Measurements from ENCODE around the gene ACSS3.

GRCh38 chr12:81300454-81300853, 222.6 kb downstream of the ACSS3 start:
- TF ChIP-seq RAD21 (IDR thresholded peaks at IDR 0.05 in 1 of 2, conservative IDR thresholded peaks at IDR 0.05 in 1 of 2; ENCODE audit: low read depth in 2 of 2, low read length in 2 of 2) (no peak), SUZ12 (IDR thresholded peaks at IDR 0.05; ENCODE audit: low read length) (no peak), CTCF (IDR thresholded peaks at IDR 0.05; ENCODE audit: control extremely low read depth in 1 of 3, insufficient read depth in 1 of 3, low read depth in 1 of 3, low read length in 3 of 3) (no peak), MAFK (IDR thresholded peaks at IDR 0.05; ENCODE audit: low read depth, low read length) (no peak), NRF1 (IDR thresholded peaks at IDR 0.05; ENCODE audit: low read depth, low read length) (no peak), POLR2A (IDR thresholded peaks at IDR 0.05; ENCODE audit: control extremely low read depth in 1 of 2, low read depth in 2 of 2, low read length in 2 of 2) (no peak), EZH2 (IDR thresholded peaks at IDR 0.05; ENCODE audit: low read depth, low read length, severe bottlenecking) (no peak), EP300 (IDR thresholded peaks at IDR 0.05; ENCODE audit: borderline replicate concordance in 1 of 2, low read depth in 2 of 2, low read length in 2 of 2) (no peak), EGR1 (IDR thresholded peaks at IDR 0.05; ENCODE audit: borderline replicate concordance, low read depth, low read length) (no peak), POLR2AphosphoS5 (IDR thresholded peaks at IDR 0.05; ENCODE audit: low read depth, low read length) (no peak), KDM1A (IDR thresholded peaks at IDR 0.05; ENCODE audit: borderline replicate concordance, low read length) (no peak)

Data from H1 (cell line).